ENCODE data around the gene ZNF223.

Gene ZNF223

GRCh38 chr19:44051650-44052402 is at the start of gene ZNF223:
ZNF223 (plus strand) TSS chr19:44052036; CDS start chr19:44055177, 3,141 bp downstream.
- DNase-seq (ENCODE audit: low read depth): peak; percentile 91

- no peak for DNase-seq (ENCODE audit: low read depth)
These were observed 49.6 kb upstream of the ZNF223 start for GRCh38 chr19:44002212-44002565.

GRCh38 chr19:44002566-44003460 is 49.0 kb upstream of the ZNF223 start, which contains the start of gene ZNF230:
ZNF230 (plus strand) TSS chr19:44002957; CDS start chr19:44007079, 4,122 bp downstream.
- DNase-seq (ENCODE audit: low read depth): peak; percentile 96

GRCh38 chr19:44003461-44004009 is 48.3 kb upstream of the ZNF223 start:
- peak; percentile 37 for DNase-seq (ENCODE audit: low read depth)

GRCh38 chr19:44005973-44006372 is 45.9 kb upstream of the ZNF223 start:
- peak; percentile 4 for DNase-seq (ENCODE audit: low read depth)

GRCh38 chr19:44007473-44007872 is 44.4 kb upstream of the ZNF223 start:
- DNase-seq (ENCODE audit: low read depth): no peak

GRCh38 chr19:44010468-44010867 is 41.4 kb upstream of the ZNF223 start:
- no peak for DNase-seq (ENCODE audit: low read depth)

GRCh38 chr19:44019498-44019897 is 32.3 kb upstream of the ZNF223 start:
- DNase-seq (ENCODE audit: low read depth): no peak

GRCh38 chr19:44021221-44021620 is 30.6 kb upstream of the ZNF223 start:
- no peak for DNase-seq (ENCODE audit: low read depth)

GRCh38 chr19:44024900-44025216 is 27.0 kb upstream of the ZNF223 start:
- no peak for DNase-seq (ENCODE audit: low read depth)

- DNase-seq (ENCODE audit: low read depth): peak; percentile 92
These were observed 26.5 kb upstream of the ZNF223 start, which contains the start of gene ZNF222 for GRCh38 chr19:44025217-44025936. ZNF222 (plus strand) TSS chr19:44025379; CDS start chr19:44025437, 58 bp downstream.

- DNase-seq (ENCODE audit: low read depth): no peak
These were observed 25.2 kb upstream of the ZNF223 start for GRCh38 chr19:44026622-44027021.

- no peak for DNase-seq (ENCODE audit: low read depth)
These were observed 19.7 kb upstream of the ZNF223 start for GRCh38 chr19:44032001-44032610.

- no peak for DNase-seq (ENCODE audit: low read depth)
These were observed 9.7 kb upstream of the ZNF223 start for GRCh38 chr19:44042147-44042546.

GRCh38 chr19:44050740-44051649 is 841 bp upstream of the ZNF223 start:
- peak; percentile 16 for DNase-seq (ENCODE audit: low read depth)

- DNase-seq (ENCODE audit: low read depth): no peak
These were observed 4.0 kb downstream of the ZNF223 start for GRCh38 chr19:44055870-44056269.

- no peak for DNase-seq (ENCODE audit: low read depth)
These were observed 7.4 kb downstream of the ZNF223 start for GRCh38 chr19:44059229-44059628.

- DNase-seq (ENCODE audit: low read depth): no peak
These were observed 9.2 kb downstream of the ZNF223 start for GRCh38 chr19:44061038-44061437.

- no peak for DNase-seq (ENCODE audit: low read depth)
These were observed 14.5 kb downstream of the ZNF223 start for GRCh38 chr19:44066305-44066704.

- DNase-seq (ENCODE audit: low read depth): no peak
These were observed 17.6 kb downstream of the ZNF223 start for GRCh38 chr19:44069415-44069814.
